Epithelial cell of esophagus (primary cell): Measurements from ENCODE around the gene YWHAG.
"Not testable (repeated sequence)": the region's sequence is repeated elsewhere in the genome, so short reads cannot be mapped to it uniquely, and the experiment has no call there.

ENCODE experiments used
- DNase-seq: peaks from one replicate; pipeline ENCODE4 v3.0.0; 2010; ENCODE audit warnings: low read depth
- H3K4me3 ChIP-seq: 2 replicates; pipeline ENCODE4 v1.5.1; 2011; ENCODE audit warnings: mild to moderate bottlenecking, low read length, control low read depth
- CTCF ChIP-seq: IDR thresholded peaks from 2 replicates; pipeline ENCODE4 v1.5.1; 2011; ENCODE audit warnings: low read depth, mild to moderate bottlenecking, low read length, control low read depth, inconsistent platforms; ENCODE audit not compliant: insufficient read depth; ENCODE audit errors: missing control alignments

Gene YWHAG

DNA sequence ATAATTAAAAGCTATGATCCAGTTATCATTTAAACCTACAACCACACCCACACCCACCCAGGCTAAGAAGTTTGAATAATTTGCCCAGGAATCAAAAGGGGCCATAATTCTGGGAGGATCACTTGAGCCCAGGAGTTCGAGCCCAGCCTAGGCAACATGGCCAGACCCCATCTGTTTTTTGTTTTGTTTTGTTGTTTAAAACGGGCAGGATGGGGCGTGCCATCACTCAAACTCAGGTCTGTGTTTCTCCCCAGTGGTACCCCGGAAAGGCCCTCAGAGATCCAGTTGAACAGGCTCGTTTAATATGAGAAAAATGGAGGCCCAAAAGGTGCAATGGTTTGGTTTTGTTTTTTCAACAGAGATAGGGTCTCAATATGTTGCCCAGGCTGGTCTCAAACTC, 33.0 kb downstream of the YWHAG start:
- no peak for TF ChIP-seq CTCF
- no peak for DNase-seq
- no peak overlapping the region for H3K4me3 ChIP-seq

DNA sequence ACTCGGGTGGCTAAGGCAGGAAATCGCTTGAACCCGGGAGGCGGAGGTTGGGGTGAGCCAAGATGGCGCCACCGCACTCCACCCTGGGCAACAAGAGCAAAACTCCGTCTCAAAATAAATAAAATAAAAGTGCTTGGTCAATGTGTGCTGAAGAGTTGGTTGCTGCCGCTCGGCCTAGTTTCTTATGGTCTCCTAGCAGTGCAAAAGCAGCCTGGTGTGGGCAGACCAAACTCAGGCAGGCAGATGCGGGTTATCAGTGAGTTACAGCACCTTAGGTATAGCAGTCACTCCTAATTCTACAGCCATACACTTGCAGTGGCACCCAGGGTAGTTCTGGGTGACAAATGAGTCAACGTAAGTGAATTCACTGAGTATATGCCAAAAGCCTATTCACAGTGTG, 33.7 kb downstream of the YWHAG start:
- TF ChIP-seq CTCF: no peak
- H3K4me3 ChIP-seq: no peak overlapping the region
- no peak for DNase-seq

DNA sequence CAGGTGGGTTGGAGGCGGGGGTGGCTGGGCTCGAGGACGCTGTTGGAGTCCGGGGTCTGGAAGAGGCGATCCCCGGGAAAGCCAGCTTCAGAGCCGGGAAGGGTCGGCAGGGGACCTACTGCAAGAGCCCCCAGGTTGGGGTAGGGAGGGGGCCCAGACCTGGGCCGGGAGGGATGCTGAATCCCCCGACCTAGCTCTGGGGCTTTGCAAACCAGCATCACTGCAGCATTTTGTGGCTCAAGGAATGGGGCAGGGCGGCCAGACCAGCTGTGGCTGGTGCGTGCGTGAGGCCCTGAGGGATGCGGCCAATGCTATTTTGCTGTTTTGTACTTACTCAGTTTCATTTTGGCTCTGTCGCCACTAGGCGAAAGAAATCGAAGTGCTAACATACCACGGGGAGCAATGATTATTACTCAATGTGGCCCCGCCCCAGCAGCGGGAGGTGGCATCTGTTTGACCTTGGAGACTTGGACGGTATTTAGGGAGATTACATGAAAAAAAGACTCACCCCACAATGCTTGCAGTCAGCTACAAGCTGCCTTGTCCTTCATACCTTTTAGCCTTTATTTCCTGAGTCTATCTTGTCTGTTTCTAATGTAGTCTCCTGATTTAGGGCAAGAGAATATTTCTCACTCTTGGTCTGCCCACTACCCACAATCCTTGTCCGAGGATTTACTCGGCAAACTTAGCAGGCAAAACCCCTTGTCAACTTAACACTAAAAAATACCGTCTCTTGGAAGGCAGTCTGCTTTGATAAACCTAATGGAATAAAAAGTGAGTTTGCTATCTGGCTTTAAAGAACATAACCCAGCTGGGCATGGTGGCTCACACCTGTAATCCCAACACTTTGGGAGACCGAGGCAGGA, 40.1 kb downstream of the YWHAG start:
- H3K4me3 ChIP-seq: peak overlapping the region; percentile 78
- DNase-seq: peak; percentile 80
- TF ChIP-seq CTCF: peak; percentile 45

DNA sequence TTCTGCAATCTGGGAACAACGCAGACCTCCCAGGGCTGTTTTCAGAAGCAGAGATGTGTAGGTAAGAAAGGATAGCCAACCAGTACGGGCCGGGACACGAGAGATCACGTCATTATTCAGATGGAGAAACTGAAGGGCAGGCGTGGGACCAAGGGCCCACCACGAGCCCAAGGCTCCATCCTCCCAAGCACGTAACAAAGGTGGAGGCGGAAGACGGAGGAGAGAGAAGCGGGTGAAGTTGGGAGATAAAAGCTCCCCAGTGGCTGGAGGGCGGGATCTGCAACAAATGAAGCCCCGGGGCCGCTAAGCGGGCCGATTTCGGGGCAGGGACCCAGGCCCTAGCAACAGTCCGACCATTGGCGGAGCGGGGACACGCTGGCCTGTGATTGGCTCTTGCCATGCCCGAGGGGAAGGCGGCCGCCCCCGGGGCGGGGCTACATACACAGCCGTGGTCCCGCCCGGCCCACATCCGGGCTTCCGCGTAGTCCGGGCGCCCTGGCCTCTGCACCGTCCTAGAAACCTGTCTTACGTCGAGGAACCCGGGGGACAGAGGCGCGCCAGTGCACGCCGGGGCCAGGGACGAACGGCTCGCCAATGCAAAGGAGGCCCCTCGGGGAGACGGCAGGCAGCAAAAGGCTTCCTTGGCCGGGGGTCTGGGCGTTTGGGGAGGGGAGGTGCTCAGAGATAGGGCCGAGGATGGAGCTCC, 40.9 kb downstream of the YWHAG start:
- peak; percentile 97 for DNase-seq
- TF ChIP-seq CTCF: no peak

DNA sequence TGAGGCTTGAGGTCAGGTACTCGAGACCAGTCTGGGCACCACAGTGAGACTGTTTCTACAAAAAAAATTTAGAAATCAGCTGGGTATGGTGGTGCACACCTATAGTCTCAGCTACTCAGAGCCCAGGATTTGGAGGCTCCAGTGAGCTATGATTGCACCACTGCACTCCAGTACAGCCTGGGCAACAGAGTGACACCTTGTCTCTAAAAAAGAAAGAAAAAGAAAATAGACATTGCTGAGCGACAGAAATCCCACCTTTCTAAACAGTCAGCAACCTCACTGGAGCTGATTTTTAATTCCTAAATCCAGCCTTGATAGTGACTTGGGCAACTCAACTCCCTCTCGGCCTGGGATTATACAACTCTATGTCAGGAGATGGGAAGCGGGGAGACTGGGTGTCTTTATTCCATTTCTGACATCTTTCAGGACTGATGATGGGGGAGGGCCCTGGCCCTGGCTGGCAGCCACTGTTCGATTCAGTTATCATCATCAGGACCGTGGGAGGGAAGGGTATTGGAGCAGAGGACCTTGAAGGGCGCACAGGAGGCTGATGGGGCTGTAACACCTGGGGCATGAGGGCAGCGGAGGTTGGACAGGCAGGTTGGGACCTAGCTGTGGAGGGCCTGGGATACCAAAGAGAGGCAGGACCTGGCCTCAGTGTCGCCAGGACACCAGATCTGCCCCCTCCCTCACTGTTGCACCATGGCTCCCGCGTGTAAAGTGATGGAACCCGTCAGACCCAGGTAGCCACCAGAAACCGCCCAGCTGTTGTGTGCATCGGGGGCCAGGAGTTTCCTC, 41.6 kb downstream of the YWHAG start:
- TF ChIP-seq CTCF: no peak
- H3K4me3 ChIP-seq: peak overlapping the region; percentile 78
- DNase-seq: no peak

More for the DNA sequence above, 40.9 kb downstream of the YWHAG start:
- peak overlapping the region; percentile 78 for H3K4me3 ChIP-seq

DNA sequence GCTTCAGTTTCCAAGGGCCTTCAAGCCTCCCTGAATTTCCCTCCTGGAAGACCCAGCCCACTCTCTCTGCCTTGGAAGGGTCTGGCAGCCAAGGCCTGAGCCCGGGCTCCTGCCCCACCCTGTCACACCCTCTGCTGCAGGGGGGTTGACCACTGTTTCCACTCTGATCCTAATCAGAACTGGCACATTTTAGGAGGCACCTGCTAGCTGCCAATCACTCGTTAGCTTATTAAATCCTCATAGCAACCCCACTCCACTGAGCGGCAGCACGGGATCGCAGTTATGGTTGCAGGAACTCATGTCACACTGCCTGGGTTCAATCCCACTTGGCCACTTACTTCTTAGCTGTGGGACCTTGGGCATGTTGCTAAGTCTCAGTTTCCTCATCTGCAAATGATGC, 43.4 kb downstream of the YWHAG start:
- no peak overlapping the region for H3K4me3 ChIP-seq
- DNase-seq: no peak
- TF ChIP-seq CTCF: no peak

DNA sequence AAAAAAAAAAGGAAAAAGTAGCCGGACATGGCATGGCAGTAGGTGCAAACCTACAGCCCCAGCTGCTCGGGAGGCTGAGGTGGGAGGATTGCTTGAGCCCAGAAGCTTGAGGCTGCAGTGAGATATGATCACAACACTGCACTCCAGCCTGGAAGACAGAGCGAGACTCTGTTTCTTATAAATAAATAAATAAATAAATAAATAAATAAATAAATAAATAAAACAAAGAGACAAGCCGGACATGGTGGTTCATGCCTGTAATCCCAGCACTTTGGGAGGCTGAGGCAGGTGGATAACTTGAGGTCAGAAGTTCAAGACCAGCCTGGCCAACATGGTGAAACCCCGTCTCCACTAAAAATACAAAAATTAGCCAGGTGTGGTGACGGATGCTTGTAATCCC, 44.1 kb downstream of the YWHAG start:
- not testable (repeated sequence) for H3K4me3 ChIP-seq, DNase-seq
